Inflammatory macrophage treated with lipopolysaccharide for 1 hour (primary cell): ENCODE results near the gene MALAT1.
A peak's percentile ranks its signal among the peaks of the same experiment; 100 is the strongest.

ENCODE experiments used
- DNase-seq, 2 donors: peaks; one replicate each; pipeline ENCODE4 v3.0.0-alpha.2; 2020 to 2022

The MALAT1 gene

GRCh38 chr11:65479184-65480145 lies 19.4 kb upstream of the MALAT1 start:
- DNase-seq = peak in 1 of 2 donors; percentile 30

DNA sequence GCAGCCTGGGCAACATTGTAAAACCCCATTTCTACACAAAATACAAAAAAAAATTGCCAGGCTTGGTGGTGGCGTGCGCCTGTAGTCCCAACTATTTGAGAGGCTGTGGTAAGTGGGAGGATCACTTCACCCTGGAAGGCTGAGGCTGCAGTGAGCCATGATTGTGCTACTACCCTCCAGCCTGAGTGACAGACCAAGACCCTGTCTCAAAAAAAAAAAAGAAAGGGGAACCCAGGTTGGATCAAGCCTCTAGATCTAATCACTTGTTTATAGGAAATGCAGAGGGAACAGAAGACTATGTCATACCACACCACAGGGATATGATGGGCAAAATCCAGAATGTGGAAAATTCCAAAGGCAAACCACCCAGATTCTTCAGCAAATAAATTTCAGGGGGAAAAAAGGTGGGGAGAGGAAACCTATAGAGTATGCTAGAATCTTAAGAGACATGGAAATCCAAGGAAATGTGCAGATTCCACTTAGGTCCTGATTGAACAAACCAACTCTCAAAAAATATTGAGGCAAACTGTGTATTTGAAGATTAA lies 16.5 kb upstream of the MALAT1 start:
- no peak for DNase-seq

- DNase-seq = no peak
Observed at GRCh38 chr11:65485920-65486219, 13.0 kb upstream of the MALAT1 start.

GRCh38 chr11:65486570-65487466 lies 12.0 kb upstream of the MALAT1 start:
- no peak for DNase-seq

DNA sequence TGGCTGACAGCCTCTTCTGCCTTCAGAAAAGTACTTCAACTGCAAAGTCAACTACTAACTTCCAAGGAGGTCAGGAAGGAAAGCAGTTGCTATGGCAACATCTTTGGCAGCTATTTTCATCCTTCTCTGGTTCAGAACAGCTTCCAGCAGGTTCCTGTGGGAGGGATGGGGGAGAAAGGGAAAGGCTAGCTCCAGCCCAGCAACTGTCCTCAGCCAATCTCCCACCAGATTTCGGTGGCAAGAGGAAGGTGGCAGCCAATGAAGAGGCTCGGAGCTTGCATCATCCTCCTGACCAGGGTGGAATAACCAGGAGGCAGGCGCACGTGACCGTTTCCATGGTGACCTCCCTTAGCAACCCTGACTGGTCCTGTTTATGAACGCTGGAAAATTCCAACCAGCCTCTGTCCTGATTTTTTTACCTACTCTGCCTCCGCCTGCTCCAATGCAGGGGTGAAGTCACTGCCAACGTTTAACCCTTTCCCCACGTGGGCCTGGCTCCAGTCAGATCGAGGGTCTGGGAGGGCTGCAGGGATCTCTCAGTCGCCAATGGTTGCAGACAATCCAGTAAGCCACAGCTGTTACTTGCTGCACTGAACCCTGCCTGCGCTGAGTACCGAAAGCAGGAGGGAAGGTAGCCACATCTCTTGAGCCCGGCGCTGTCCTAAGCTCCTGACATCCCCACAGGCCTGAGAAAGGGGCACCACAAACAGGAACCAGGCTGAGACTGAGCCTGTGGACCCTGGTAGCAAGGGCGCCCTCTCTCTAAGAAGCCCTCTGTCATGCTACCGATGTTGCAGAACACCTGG lies 11.2 kb upstream of the MALAT1 start:
- DNase-seq = peak; percentile 97 to 98

DNA sequence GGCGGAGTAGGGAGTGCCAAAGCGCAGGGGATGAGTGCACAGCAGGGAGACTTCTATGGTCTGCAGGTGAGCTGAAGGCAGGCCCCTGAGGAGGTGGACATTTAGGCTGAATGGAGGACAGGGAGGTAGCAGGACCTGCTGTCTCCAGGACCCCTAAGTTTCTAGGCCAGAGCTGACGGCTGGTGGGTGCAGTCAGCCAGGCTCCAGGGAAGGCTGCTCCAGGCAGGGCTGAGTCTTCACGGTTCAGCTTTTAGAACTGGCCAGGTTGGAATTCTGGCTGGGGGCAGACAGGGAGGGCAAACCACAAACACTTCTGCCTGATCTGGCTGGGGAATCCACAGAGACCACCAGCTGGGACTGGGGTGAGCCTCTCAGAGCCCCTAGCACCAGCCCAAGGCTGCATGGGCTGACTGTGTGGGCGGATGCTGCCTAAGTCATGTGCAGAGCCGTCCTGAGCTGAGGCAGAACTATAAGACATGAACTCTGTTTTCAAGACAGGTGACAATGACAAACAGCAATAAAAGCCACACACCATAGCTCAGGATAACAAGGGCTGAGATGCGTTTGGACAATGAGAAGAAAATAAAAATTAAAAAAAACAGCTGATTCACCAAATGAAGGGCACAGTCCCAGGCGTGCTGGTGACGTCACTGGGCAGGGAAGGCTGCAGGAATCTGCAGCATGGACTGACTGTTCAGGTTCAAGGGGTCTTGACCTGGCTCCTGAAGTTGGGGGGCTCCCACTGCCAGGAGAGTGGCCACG lies 10.4 kb upstream of the MALAT1 start:
- peak in 1 of 2 donors; percentile 12 for DNase-seq

GRCh38 chr11:65489035-65489705 lies 9.7 kb upstream of the MALAT1 start:
- DNase-seq = no peak

GRCh38 chr11:65489706-65490320 lies 9.0 kb upstream of the MALAT1 start:
- no peak for DNase-seq

DNA sequence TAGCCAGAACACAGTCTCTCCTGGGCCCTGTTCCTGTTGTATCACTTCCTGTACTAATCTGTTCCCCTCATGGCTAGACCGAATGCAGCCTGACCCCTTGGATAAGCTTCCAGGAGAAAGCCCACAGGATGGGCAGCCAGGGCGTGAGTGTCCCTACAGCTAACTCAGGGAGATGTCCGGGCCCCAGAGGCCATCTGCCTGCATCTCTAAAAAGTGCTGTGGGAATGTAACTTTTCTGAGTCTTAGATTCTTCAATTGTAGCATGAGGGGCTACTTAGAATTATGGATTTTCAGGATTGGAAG lies 7.7 kb upstream of the MALAT1 start:
- DNase-seq = no peak

DNA sequence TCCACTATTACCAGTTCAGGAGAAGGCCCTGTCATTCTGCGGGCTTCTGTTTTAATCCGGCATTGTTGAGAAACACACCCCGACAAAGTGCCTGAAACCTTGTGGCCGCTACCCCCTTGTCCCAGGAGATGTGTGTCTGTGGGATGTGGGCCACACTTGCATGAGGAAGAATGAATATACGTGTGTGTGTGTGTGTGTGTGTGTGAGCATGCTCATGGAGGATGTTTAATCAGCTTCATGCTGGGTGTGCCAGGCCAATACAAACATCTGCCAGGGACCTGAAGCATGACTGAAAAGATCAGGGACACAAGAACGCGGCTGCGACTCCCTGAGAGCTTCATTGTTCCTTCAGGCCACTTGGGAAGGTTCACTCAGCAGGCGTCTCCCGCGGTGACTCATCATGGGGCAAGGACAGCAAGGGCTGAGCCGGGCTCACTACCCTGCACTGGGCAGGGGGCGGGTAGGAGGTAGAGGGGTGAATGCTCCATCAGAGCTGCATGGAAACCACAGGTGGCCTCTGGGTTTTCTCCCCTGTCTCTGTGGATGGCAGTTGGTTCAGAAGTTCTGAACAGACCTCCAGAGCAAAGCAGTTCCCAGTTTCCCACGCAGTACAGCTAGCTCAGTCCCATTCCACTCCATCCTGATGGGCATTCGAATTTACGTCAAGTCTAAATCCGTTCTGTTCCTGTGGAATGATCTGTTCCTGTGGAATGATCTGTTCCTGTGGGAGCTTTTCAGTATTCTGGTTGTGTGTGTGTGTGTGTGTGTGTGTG lies 7.0 kb upstream of the MALAT1 start:
- peak; percentile 55 to 71 for DNase-seq

DNA sequence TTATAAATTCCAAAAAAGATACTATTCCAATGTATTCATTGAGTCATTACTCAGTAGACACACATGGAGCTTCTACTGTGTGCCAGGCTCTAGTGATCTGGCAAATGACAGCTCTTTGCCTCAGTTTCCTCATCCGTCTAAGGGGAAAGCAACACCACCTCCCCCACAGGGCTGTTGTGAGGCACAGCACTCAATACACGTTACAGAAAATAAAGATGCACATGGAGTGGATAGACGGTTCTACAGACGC lies 6.5 kb upstream of the MALAT1 start:
- no peak for DNase-seq

DNA sequence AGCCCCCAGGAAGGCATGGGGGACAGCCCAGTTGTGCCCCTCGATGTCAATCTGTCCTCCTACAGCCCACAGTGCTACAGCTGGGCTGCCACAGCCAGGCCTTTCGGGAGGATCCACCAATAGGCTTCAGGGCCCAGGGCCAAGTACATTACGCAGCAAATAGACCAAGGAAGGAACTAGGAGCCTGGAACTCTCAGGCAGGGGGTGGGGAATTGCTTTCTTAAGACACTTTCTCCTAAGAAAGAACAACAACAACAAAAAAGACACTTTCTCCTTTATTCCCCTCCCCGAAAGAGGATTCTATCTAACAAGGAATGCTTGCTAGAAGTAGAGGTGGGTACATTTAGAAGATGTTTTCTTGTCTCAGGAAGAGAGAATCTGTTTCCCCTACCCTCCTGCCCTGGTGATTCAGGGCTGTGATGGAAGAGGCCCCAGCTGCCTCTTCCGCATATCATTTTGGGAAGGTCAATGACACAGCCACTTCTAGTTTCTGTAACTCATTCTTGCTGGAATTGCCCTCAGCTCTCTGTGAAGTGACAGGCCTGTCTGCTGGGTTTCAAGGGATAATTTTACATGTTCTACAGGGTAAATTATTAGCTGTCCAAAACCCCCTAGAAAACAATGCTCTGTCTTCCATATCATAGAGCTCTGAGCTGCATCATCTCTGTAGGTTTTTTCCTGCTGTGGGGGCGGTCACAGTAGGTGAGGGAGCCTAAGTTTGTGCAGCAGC lies 6.0 kb upstream of the MALAT1 start:
- DNase-seq = peak; percentile 84 to 90

GRCh38 chr11:65493367-65494176 lies 5.3 kb upstream of the MALAT1 start:
- DNase-seq = peak; percentile 39 to 52

- DNase-seq = no peak
Observed at GRCh38 chr11:65496304-65497140, 2.3 kb upstream of the MALAT1 start.

DNA sequence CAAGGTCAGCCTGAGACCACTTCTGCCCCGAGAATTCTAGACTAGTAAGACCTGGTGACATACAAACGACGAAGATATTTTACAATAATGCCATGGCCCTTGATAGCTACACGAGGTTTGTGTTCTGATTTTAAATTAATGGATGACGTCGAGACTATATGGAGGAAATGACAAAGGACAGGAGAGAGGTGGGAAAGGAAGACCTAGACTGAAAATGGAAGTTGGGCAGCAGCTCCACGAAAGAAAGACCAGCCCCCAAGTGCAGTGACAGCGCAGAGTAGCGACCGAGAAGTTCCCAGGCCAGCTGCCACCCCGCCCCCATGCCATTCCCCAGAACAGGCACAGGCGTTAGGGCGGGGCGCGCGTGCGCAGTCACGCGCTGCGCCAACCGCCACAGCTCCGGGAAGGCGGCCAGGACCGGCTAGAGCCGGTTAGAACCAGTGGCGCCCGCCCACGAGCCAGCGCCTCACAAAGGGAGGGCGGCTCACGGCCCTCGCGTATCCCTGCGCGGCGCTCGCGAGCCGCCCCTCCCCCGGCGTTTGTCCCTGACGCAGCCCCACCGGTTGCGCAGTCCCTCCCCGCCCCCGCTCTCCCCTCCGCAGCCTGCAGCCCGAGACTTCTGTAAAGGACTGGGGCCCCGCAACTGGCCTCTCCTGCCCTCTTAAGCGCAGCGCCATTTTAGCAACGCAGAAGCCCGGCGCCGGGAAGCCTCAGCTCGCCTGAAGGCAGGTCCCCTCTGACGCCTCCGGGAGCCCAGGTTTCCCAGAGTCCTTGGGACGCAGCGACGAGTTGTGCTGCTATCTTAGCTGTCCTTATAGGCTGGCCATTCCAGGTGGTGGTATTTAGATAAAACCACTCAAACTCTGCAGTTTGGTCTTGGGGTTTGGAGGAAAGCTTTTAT lies 1.5 kb upstream of the MALAT1 start:
- peak; percentile 99 for DNase-seq

GRCh38 chr11:65498042-65498726 lies 661 bp upstream of the MALAT1 start:
- peak; percentile 66 to 85 for DNase-seq

DNA sequence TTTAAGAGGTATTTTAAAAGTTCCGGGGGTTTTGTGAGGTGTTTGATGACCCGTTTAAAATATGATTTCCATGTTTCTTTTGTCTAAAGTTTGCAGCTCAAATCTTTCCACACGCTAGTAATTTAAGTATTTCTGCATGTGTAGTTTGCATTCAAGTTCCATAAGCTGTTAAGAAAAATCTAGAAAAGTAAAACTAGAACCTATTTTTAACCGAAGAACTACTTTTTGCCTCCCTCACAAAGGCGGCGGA lies 193 bp upstream of the MALAT1 start:
- DNase-seq = no peak
